Panc1 (cell line): Measurements from ENCODE around the gene DPYSL5. TPM values are rescaled to one million over a fixed set of nuclear protein-coding genes. Genes with fewer than 3 reads are reported as not detected.

Experiments used
- ATAC-seq: fragments of 200-7000 bp; cut with Tn5 transposase; 2 replicates; pipeline ENCODE4 v1.9.1; 2020; ENCODE audit warnings: mild to moderate bottlenecking, moderate library complexity
- BruUV-seq: library from RNA; stranded (reverse); fragments of 400-500 nt; replicated peaks from 2 replicates; lab custom pipeline; 2021; lab: Mats Ljungman, UMichigan
- CTCF ChIA-PET: fragments of 300-600 bp; sonication (Branson Sonifier 250); formaldehyde crosslinking; loops from one replicate; lab custom pipeline; 2022; ENCODE audit warnings: antibody characterized with exemption; lab: Charles Lee
- POLR2A ChIA-PET: fragments of 300-600 bp; sonication (Branson Sonifier 250); formaldehyde crosslinking; loops from one replicate; lab custom pipeline; 2022; ENCODE audit warnings: antibody characterized with exemption; lab: Charles Lee
- DNase-seq: peaks from one replicate; pipeline ENCODE4 v3.0.0-alpha.2; 2010; ENCODE audit warnings: low read depth, low spot score
- H3K27ac ChIP-seq: 2 replicates; pipeline ENCODE4 v1.5.1; 2011; ENCODE audit warnings: mild to moderate bottlenecking, low read length, inconsistent platforms
- H3K27me3 ChIP-seq: fragments of 200-500 bp; sonication (Bioruptor generic); 2 replicates; pipeline ENCODE4 v1.6.0; 2014; ENCODE audit warnings: low read length, inconsistent platforms; ENCODE audit not compliant: control insufficient read depth, insufficient read depth
- H3K36me3 ChIP-seq: fragments of 200-500 bp; sonication (Bioruptor generic); 2 replicates; pipeline ENCODE4 v1.5.1; 2014; ENCODE audit warnings: inconsistent platforms, mild to moderate bottlenecking, low read length, moderate library complexity; ENCODE audit not compliant: control insufficient read depth, insufficient read depth
- H3K4me1 ChIP-seq: 2 replicates; pipeline ENCODE4 v1.5.1; 2011; ENCODE audit warnings: inconsistent platforms, mild to moderate bottlenecking, low read length, moderate library complexity; ENCODE audit not compliant: control insufficient read depth, insufficient read depth
- H3K4me3 ChIP-seq, 2 experiments: 2 replicates each; pipeline ENCODE4 v1.5.1; 2011 to 2012; ENCODE audit warnings: low read depth in 2 of 2, low read length in 2 of 2, mild to moderate bottlenecking in 2 of 2, inconsistent platforms in 1 of 2, moderate library complexity in 1 of 2
- H3K9me3 ChIP-seq: fragments of 200-500 bp; sonication (Bioruptor generic); 2 replicates; pipeline ENCODE4 v1.5.1; 2014; ENCODE audit warnings: low read depth, mild to moderate bottlenecking, inconsistent platforms, low read length, moderate library complexity; ENCODE audit not compliant: control insufficient read depth, insufficient read depth
- CTCF ChIP-seq: fragments of 450-650 bp; IDR thresholded peaks from 2 replicates; pipeline ENCODE4 v1.5.1; 2017; ENCODE audit warnings: mild to moderate bottlenecking
- POLR2AphosphoS5 ChIP-seq: IDR thresholded peaks from 2 replicates; pipeline ENCODE4 v1.6.1; 2012; ENCODE audit warnings: mild to moderate bottlenecking, low read depth, low read length, moderate library complexity
- REST ChIP-seq, 2 experiments: IDR thresholded peaks; 2 replicates each; pipeline ENCODE4 v1.6.1; 2011 to 2012; ENCODE audit warnings: low read depth in 2 of 2, control low read depth in 1 of 2, low read length in 1 of 2, mild to moderate bottlenecking in 1 of 2, moderate library complexity in 1 of 2; ENCODE audit not compliant: insufficient read depth in 1 of 2
- SIN3A ChIP-seq: IDR thresholded peaks from 2 replicates; pipeline ENCODE4 v1.6.1; 2012; ENCODE audit warnings: low read depth, mild to moderate bottlenecking, low read length, moderate library complexity, borderline replicate concordance; ENCODE audit not compliant: insufficient read depth
- TCF7L2 ChIP-seq: IDR thresholded peaks from 2 replicates; pipeline ENCODE4 v1.6.1; 2011; ENCODE audit warnings: mild to moderate bottlenecking, low read depth, low read length, inconsistent platforms
- in situ Hi-C: cut with HindIII; loops from 2 replicates; pipeline ENCODE4 v1.10.0; 2016; ENCODE audit warnings: low sequenced_read_pairs, low pct_unique_long_range_greater_than_20kb
- intact Hi-C: fragments of 100-400 bp; cut with micrococcal nuclease; formaldehyde crosslinking; loops from one replicate; pipeline ENCODE4 v1.10.0; 2022; ENCODE audit not compliant: unreplicated experiment
- total RNA-seq: library from RNA; stranded (reverse); gene quantifications from one replicate; pipeline ENCODE4 v1.2.1, GENCODE V29; 2021; ENCODE audit not compliant: unreplicated experiment

DPYSL5 gene
- total RNA-seq, 1 experiment from 2014 or later = 0.31 TPM

- intact Hi-C loops = no loop called here
- TF ChIP-seq POLR2AphosphoS5 = no peak
- TF ChIP-seq CTCF = no peak
- no peak for TF ChIP-seq REST (IDR thresholded peaks at IDR 0.05; ENCODE audit: insufficient read depth in 1 of 2, low read depth in 2 of 2, low read length in 1 of 2)
- no peak for TF ChIP-seq SIN3A
- no peak for TF ChIP-seq TCF7L2
- no TSS peak for BruUV-seq
- POLR2A ChIA-PET = no interaction called here
- Histone ChIP-seq H3K4me3 (no peak overlapping the region), H3K9me3 (no peaks in the 10 kb centered on the region), H3K27me3 (no peaks in the 10 kb centered on the region), H3K27ac (no peak overlapping the region), H3K36me3 (no peaks in the 10 kb centered on the region), H3K4me1 (no peaks in the 10 kb centered on the region)
- CTCF ChIA-PET = no interaction called here
- ATAC-seq = no peak
- in situ Hi-C loops = no loop called here
- DNase-seq = no peak
Measured at GRCh38 chr2:26900831-26901321, 52.9 kb downstream of the DPYSL5 start.

GRCh38 chr2:26901326-26902183, 53.6 kb downstream of the DPYSL5 start:
- BruUV-seq = no TSS peak
- in situ Hi-C loops = no loop called here
- ChIA-PET CTCF (no interaction called here), POLR2A (no interaction called here)
- H3K4me3 ChIP-seq = no peak overlapping the region
- H3K36me3 ChIP-seq = no peaks in the 10 kb centered on the region
- DNase-seq (no peak), ATAC-seq (no peak)
- intact Hi-C loops = no loop called here
- TF ChIP-seq CTCF (no peak), REST (IDR thresholded peaks at IDR 0.05; ENCODE audit: insufficient read depth in 1 of 2, low read depth in 2 of 2, low read length in 1 of 2) (no peak)
- no peaks in the 10 kb centered on the region for H3K27me3 ChIP-seq
- H3K4me1 ChIP-seq = no peaks in the 10 kb centered on the region
- H3K9me3 ChIP-seq = no peaks in the 10 kb centered on the region
- no peak overlapping the region for H3K27ac ChIP-seq
